ENCODE results near the gene FBXL16.
A peak's percentile ranks its signal among the peaks of the same experiment; 100 is the strongest.

Gene FBXL16

DNA sequence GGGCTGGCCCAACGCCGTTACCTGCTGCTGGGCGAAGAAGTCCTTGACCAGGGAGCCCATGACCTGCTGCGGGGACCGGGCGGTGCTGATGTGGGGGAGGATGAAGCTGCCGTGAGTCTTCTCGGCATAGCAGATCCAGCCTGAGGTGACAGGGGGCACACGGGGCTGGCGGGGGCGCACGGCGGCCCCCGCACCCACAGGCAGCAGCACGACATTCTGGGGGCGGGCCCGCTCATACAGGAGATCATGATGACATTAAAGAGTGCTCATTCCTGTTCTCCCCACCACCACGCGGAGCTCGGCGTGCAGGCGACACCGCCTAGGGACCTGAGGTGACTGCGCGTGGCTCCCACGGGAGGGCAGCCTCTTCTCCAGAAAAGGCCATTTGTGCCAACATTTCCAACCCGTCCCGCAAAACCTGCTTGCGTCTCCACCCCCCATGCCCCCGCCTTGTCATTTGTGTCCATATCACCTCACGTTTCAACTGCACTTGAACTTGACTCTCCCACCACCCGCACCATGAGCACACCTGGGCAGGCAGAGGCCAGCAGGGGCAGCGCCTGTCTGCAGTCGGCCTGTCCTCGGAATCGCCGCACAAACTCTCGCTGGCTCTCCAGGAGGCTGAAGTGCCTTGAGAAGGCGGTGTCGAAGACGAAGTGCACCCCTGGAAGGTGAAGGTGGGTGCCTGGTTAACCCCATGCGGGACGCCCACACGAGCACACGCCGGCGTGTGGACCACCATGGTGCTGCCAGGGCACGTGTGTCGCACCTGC, 28.8 kb upstream of the FBXL16 start:
- no peak for DNase-seq

GRCh38 chr16:733382-734207, 28.0 kb upstream of the FBXL16 start:
- DNase-seq: no peak

- no peak for DNase-seq
Observed at GRCh38 chr16:732936-733335, 27.3 kb upstream of the FBXL16 start.

DNA sequence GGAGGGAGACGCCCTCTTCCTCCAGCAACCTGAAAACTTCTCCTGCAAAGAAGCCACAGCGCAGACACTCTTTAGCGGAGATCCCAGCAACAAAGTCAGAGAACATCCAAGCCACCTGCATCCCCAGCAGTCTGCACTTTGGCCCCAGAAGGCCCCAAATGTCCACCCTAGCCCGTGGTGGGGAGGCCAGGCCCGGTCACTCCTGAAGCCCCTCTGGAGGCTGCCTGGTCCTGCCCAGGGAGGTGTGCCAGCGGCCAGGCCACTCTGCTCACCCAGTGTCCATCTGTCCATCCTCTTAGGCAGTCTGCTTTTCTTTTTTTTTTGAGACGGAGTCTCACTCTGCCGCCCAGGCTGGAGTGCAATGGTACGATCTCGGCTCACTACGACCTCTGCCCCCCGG, 26.7 kb upstream of the FBXL16 start:
- DNase-seq: no peak

- DNase-seq: no peak
Observed at GRCh38 chr16:730666-731509, 25.3 kb upstream of the FBXL16 start.

DNA sequence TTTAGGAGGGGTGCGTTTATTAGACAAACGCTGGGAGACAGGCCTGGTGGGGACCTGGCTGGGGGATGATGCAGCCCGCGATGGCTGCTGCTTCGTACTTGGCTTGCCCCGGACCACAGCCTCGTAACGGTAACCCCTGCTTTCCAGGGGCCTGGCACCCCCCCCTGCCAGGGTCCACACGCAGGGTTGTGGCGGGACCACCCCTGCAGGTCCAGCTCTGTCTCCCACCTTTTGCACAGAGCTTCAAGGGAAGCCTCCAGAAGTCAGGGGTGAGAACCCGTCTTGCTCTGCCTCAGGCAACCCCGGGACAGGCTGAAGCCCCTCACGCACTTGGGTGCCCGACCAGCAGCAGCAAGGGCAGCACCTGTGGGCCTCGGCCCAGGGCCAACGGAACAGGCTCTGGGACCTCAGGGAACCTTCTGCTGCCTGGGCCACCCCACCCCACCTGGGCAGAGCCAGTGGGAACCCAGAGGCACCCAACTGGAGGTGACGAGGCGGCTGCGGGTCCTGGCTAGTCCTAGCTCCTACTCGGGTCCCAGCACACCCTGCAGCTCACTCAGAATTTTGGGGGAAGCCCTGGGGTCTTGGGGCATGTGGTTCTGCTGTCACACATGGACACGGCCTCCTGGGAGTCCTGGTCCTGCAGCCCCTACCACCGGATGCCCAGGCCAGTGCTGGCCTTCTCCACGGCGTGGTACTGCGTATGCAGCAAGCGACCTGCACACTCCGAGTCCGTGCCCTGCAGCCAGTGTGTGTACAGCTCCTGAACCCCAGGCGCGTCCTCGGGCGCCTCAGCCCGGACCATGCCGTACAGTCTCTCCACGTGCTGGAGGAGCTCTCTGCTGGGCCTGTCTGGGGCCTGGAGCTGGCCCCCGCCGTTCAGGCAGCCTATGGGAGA, 24.4 kb upstream of the FBXL16 start:
- no peak for DNase-seq

- DNase-seq: no peak
Observed at GRCh38 chr16:728890-729744, 23.5 kb upstream of the FBXL16 start.

DNA sequence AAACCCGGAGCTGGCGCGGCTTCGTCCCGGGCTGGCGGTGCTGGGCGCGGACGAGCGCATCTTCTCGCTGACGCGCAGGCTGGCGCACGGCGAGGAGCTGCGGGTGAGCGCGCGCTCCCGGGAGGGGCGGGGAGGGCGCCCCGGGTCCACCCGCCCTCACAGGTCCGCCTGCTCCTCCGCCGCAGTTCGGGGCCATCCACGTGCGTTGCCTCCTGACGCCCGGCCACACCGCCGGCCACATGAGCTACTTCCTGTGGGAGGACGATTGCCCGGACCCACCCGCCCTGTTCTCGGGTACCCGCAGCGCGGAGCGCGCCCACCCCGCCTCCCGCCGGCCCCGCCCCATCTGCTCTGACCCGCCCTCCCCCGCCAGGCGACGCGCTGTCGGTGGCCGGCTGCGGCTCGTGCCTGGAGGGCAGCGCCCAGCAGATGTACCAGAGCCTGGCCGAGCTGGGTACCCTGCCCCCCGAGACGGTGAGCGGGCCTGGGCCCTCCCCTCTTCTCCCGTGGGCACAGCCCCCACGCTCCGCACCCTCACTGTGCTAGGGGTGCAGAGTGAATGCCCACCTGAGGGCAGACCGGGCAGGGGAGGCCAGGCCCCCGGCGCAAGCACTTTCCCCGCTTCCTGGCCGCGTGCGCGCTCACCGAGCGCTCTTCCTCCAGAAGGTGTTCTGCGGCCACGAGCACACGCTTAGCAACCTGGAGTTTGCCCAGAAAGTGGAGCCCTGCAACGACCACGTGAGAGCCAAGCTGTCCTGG, 22.7 kb upstream of the FBXL16 start:
- DNase-seq: peak; percentile 82

DNA sequence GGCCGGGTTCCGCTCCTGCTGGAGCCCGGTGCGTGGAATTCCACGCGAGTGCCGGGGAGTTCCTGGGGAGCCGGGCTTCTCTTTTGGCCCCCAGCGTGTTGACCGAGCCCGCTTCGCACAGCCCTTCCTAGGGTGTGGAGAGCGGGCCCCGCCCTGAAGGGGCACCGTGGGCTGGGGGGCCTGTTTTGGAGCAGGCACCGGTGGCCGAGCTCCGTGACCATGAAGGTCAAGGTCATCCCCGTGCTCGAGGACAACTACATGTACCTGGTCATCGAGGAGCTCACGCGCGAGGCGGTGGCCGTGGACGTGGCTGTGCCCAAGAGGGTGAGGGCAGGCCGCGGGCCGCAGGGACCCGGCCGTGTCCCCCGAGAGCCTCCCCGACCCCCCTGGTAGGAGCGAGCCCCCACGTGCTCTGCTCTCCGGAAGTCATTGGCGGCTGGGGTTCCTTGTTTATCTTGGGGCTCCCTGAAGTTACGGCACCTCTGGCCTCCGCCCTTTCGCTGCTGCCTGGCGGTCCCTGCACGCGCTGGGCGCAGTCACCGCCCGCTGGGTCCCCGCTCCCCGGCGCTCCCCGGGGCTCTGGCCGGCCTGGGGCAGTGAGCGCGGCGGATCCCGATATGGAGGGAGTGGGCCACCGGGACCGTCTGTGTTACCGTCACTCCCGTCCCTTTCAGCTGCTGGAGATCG, 21.8 kb upstream of the FBXL16 start:
- peak; percentile 39 for DNase-seq

DNA sequence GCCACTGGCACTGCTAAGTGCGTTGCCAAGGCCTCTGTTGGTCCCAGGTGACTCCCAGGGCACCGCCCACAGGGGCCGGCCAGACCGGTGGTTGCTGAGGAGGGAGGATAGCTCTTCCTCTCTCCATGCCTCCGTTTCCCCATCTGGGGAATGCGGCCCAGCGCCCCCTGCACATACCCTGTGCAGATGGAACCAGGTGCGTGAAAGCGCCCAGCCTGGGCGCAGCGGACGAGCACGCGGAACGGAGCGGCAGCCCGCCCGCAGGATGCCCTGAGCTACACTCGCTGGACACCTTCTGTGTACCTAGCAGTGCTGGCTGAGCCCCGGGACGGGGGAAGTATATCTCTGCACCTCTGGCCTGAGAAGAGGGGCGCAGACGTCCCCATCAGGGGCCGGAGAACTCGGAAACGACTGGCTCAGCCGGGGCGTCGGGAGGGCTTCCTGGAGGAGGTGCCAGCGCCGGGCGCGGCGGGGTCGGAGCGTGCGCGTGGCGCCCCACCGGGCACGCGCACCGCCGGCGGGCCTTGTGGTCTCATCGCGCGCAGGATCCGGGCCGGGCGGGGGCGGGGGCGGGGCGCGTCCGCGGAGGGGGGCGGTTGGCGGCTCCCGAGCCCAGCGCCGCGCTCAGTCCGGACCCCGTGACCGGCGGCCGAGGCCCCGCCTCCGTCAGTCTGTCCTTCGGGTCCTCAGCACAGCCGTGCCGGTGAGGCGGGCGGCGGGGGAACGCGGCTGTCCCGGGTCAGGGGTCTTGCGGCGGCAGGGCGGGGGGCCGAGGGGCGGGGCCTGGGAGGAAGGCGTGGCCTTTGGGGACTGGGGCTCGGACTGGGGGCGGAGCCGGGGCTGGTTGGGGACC, 21.1 kb upstream of the FBXL16 start, which contains the start of the genes CCDC78 and HAGHL:
Gene CCDC78, minus strand, starts transcription at position 6 of the 853 bp plus-strand sequence. CDS start 76 bp downstream, outside the sequence.
Gene HAGHL, plus strand, starts transcription at position 669 of the 853 bp plus-strand sequence. CDS start 404 bp downstream, outside the sequence.
- DNase-seq: peak; percentile 72

DNA sequence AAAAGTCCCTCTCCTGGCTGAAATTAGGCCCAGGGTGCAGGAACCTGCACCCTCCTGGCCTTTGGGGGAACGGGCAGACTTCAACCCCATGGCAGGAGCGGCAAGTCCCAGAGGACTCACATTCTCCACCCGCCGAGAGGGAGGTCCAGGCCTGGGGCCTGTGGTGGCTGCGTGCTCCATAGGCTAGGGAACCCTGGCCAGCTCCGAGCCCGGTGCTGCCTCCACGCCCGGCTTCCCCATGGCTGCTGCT, 20.5 kb upstream of the FBXL16 start:
- DNase-seq: no peak

GRCh38 chr16:725463-726187, 20.0 kb upstream of the FBXL16 start:
- no peak for DNase-seq

DNA sequence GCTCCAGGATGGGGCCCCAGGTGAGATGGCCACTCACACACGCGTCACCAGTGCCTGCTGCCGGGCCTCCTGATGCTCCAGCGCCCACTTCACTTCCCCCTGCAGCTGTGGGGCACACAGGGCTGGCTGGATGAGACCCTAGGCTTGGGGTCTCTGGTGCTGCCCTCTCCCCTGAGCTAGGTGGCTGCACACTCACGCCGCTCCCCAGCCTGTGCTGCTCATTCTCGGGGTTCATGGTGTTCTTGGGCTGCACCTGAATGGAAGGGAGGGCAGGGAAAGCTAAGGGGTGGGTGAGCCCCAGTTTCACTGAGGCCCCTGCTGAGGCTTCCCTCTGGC, 19.4 kb upstream of the FBXL16 start:
- DNase-seq: no peak

GRCh38 chr16:724188-725040, 18.8 kb upstream of the FBXL16 start:
- no peak for DNase-seq

- no peak for DNase-seq
Observed at GRCh38 chr16:723695-724094, 18.1 kb upstream of the FBXL16 start.

DNA sequence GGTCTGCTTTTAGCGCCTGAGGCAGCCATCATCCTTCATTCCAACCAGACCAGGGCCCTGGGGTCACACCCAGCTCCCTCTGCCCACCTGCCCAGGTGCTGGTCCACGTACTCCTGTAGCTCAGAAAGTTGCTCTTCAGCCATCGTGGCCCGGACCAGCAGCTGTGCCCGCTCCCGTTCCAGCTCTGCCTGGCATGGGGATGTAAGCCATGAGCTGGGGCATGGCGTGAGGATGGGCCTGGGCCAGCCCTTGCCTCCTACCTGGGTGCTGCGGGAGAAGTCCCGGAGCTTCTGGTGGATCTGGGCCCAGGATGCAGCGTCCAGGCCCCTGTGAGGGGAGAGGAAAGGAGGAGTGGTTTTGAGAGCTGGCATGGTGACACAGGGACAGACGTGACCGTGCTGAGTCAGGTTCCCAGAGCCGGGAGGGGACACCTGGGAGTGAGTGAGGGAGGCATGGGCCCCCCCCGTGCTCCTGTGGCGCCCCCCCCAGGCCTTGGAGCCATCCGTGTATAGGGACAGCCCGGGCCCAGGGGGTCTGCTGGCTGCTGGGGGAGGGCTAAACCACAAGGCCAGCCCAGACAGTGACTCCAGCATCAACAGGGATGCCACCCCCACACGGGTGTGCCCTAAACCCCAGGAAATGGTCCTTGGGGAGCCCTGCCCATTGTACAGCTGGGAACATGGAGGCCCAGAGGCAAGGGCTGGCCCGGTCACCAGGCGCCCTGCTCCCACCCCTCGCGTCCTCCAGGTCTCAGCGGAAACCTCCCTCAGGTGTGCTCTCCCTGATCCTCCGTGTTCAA, 17.4 kb upstream of the FBXL16 start:
- no peak for DNase-seq

Measured in activated CD4-positive, alpha-beta T cell treated with anti-CD3 and anti-CD28 coated beads, Interleukin-10, Interleukin-2, amounts not matched to agents 100 ng/mL and 50 ng/mL, durations not matched to agents 16 hours and 8 hours (primary cell).